ENCODE data around the gene ORAI1. TPM values are rescaled to one million over a fixed set of nuclear protein-coding genes. Genes with fewer than 3 reads are reported as not detected.

Gene ORAI1
- polyA plus RNA-seq, 1 of the 3 experiments (the other 2 are of a cell fraction), result 16.6 TPM

GRCh38 chr12:121581686-121582429, 44.5 kb upstream of the ORAI1 start (continued):
- peak; percentile 81 for TF ChIP-seq USF1 (IDR thresholded peaks at IDR 0.05; ENCODE audit: borderline replicate concordance, low read depth)
- no peak for TF ChIP-seq MEF2A (IDR thresholded peaks at IDR 0.05; ENCODE audit: borderline replicate concordance, low read depth)
- no peak for TF ChIP-seq TEAD4 (IDR thresholded peaks at IDR 0.05; ENCODE audit: borderline replicate concordance, insufficient read depth)
- no peak; the same call in 1 of the 2 replicates for TF ChIP-seq RAD21 (IDR thresholded peaks at IDR 0.05; ENCODE audit: low read length)
- peak; percentile 56; the same call in 1 of the 2 replicates for TF ChIP-seq TAF1 (IDR thresholded peaks at IDR 0.05; ENCODE audit: borderline replicate concordance, low read depth, low read length)
- no peak for TF ChIP-seq FOSL2 (IDR thresholded peaks at IDR 0.05; ENCODE audit: borderline replicate concordance, low read depth)
- no peak for TF ChIP-seq RXRA (IDR thresholded peaks at IDR 0.05; ENCODE audit: borderline replicate concordance, low read depth)
- peak; percentile 40; the same call in 1 of the 2 replicates for TF ChIP-seq POLR2AphosphoS5 (IDR thresholded peaks at IDR 0.05; ENCODE audit: low read depth, low read length)
- TF ChIP-seq EZH2phosphoT487 (IDR thresholded peaks at IDR 0.05; ENCODE audit: borderline replicate concordance, low read depth), result no peak
- TF ChIP-seq RCOR1 (IDR thresholded peaks at IDR 0.05; ENCODE audit: low read length), result peak; percentile 21; the same call in 1 of the 2 replicates
- peak; percentile 68 for TF ChIP-seq TCF12 (IDR thresholded peaks at IDR 0.05)
- TF ChIP-seq GABPA (IDR thresholded peaks at IDR 0.05; ENCODE audit: low read depth), result no peak
- no peak for TF ChIP-seq FOXM1 (IDR thresholded peaks at IDR 0.05; ENCODE audit: low read depth)

GRCh38 chr12:121582583-121583333, 43.6 kb upstream of the ORAI1 start:
- H3K9me2 ChIP-seq, result no peaks in the 10 kb centered on the region
- no peak for TF ChIP-seq JUND (IDR thresholded peaks at IDR 0.05)
- no peak for TF ChIP-seq CTCF (IDR thresholded peaks at IDR 0.05)
- no peak for TF ChIP-seq PBX3 (IDR thresholded peaks at IDR 0.05)
- no peak for TF ChIP-seq SMC3 (IDR thresholded peaks at IDR 0.05; ENCODE audit: low read depth, low read length)
- no peak for TF ChIP-seq TCF12 (IDR thresholded peaks at IDR 0.05)
- TF ChIP-seq RAD21 (IDR thresholded peaks at IDR 0.05; ENCODE audit: low read length), result no peak
- TF ChIP-seq USF2 (IDR thresholded peaks at IDR 0.05; ENCODE audit: borderline replicate concordance, low read depth, low read length), result no peak
- no peak for TF ChIP-seq TAF1 (IDR thresholded peaks at IDR 0.05; ENCODE audit: borderline replicate concordance, low read depth, low read length)
- no peak for TF ChIP-seq RFX5 (IDR thresholded peaks at IDR 0.05; ENCODE audit: low read length)
- TF ChIP-seq RCOR1 (IDR thresholded peaks at IDR 0.05; ENCODE audit: low read length), result no peak
- no peak for TF ChIP-seq CHD2 (IDR thresholded peaks at IDR 0.05; ENCODE audit: low read length, partially characterized antibody)
- no peak for TF ChIP-seq FOSL2 (IDR thresholded peaks at IDR 0.05; ENCODE audit: borderline replicate concordance, low read depth)
- no peak for TF ChIP-seq USF1 (IDR thresholded peaks at IDR 0.05; ENCODE audit: borderline replicate concordance, low read depth)
- no peak for TF ChIP-seq MAX (IDR thresholded peaks at IDR 0.05; ENCODE audit: low read depth)
- TF ChIP-seq SIN3A (IDR thresholded peaks at IDR 0.05; ENCODE audit: borderline replicate concordance, low read depth, low read length), result no peak
- no peak for TF ChIP-seq YY1 (IDR thresholded peaks at IDR 0.05; ENCODE audit: low read depth)
- TF ChIP-seq TEAD4 (IDR thresholded peaks at IDR 0.05; ENCODE audit: borderline replicate concordance, insufficient read depth), result no peak
- ChIA-PET POLR2A (no interaction called here), CTCF (interaction anchor here (0.9 to 4.6 kb wide), 8 partner anchors 16 to 86 kb away, joined by 3 to 29 read pairs (median 4); partner anchors contain the start of genes MORN3 and ORAI1)
- peaks cover 34% of the 10 kb centered on the region for H3F3A ChIP-seq (replicated peaks; ENCODE audit: insufficient read depth)
- peaks cover 13% of the 10 kb centered on the region for H3K79me2 ChIP-seq (ENCODE audit: insufficient read depth)
- peak overlapping the region; percentile 58 to 98 for H3K27ac ChIP-seq (ENCODE audit: low read depth in 2 of 2, low read length in 1 of 2)
- DNase-seq, result no peak
- 0 out of 2 replicates have a peak overlapping the region, but pooled peaks have one; percentile 37 for H2AFZ ChIP-seq (ENCODE audit: low read depth)
- no peak overlapping the region for H3K9ac ChIP-seq
- peaks cover 15 to 25% of the 10 kb centered on the region in 2 experiments; a peak in 3 of 4 replicates for H3K4me1 ChIP-seq (ENCODE audit: control insufficient read depth in 1 of 2, insufficient read depth in 2 of 2, low read depth in 1 of 2, low read length in 1 of 2)
- no peaks in the 10 kb centered on the region for H3K27me3 ChIP-seq (ENCODE audit: insufficient read depth)
- peak overlapping the region in 1 of 2 experiments; percentile 64; a peak in 2 of 4 replicates for H3K4me3 ChIP-seq (ENCODE audit: low read depth in 2 of 2, low read length in 1 of 2)
- H3K4me2 ChIP-seq, result peak overlapping the region; percentile 96
- no peaks in the 10 kb centered on the region for H3K9me3 ChIP-seq
- no peaks in the 10 kb centered on the region for H4K20me1 ChIP-seq (ENCODE audit: insufficient read depth)
- H3K36me3 ChIP-seq (replicated peaks in 1 of 2; ENCODE audit: control insufficient read depth in 1 of 2, insufficient read depth in 2 of 2, low read length in 1 of 2), result no peaks in the 10 kb centered on the region
- WGBS (ENCODE audit: low lambda C conversion rate), result 66% methylated on average over 13 of the region's 13 CpGs
